OCI-LY1 (cell line): Measurements from ENCODE around the gene FUT4.

Experiments
- H2AFZ ChIP-seq: fragments of 200-600 bp; sonication (generic), shearing (Covaris generic); 2 replicates; pipeline ENCODE4 v1.6.0; 2014; ENCODE audit warnings: antibody characterized with exemption, mild to moderate bottlenecking, low read length
- H3F3A ChIP-seq: fragments of 200-600 bp; sonication (generic), shearing (Covaris generic); 2 replicates; pipeline ENCODE4 v1.6.0; 2014; ENCODE audit warnings: mild to moderate bottlenecking, antibody characterized with exemption, low read length, moderate library complexity; ENCODE audit not compliant: insufficient read depth
- H3K27ac ChIP-seq: fragments of 200-600 bp; sonication (generic); 2 replicates; pipeline ENCODE4 v1.5.1; 2014; ENCODE audit warnings: low read length, mixed run types, mild to moderate bottlenecking, low read depth; ENCODE audit not compliant: poor library complexity, severe bottlenecking
- H3K27me3 ChIP-seq: fragments of 200-600 bp; sonication (generic); 2 replicates; pipeline ENCODE4 v1.6.0; 2014; ENCODE audit warnings: antibody characterized with exemption, mild to moderate bottlenecking, low read length, moderate library complexity; ENCODE audit not compliant: insufficient read depth
- H3K36me3 ChIP-seq: fragments of 200-600 bp; sonication (generic); 2 replicates; pipeline ENCODE4 v1.6.1; 2014; ENCODE audit warnings: mild to moderate bottlenecking, antibody characterized with exemption, low read length, moderate library complexity, mixed read lengths; ENCODE audit not compliant: insufficient read depth
- H3K4me1 ChIP-seq: fragments of 200-600 bp; sonication (generic); 2 replicates; pipeline ENCODE4 v1.5.1; 2014; ENCODE audit warnings: mild to moderate bottlenecking, low read length, moderate library complexity; ENCODE audit not compliant: insufficient read depth, severe bottlenecking
- H3K4me2 ChIP-seq: fragments of 200-600 bp; sonication (generic), shearing (Covaris generic); 2 replicates; pipeline ENCODE4 v1.6.1; 2014; ENCODE audit warnings: low read length
- H3K4me3 ChIP-seq: fragments of 200-600 bp; sonication (generic); 2 replicates; pipeline ENCODE4 v1.5.1; 2014; ENCODE audit warnings: low read length, low read depth, mild to moderate bottlenecking, mixed read lengths; ENCODE audit not compliant: poor library complexity, severe bottlenecking
- H3K79me2 ChIP-seq: fragments of 200-600 bp; shearing (Covaris generic); 2 replicates; pipeline ENCODE4 v1.6.1; 2016; ENCODE audit warnings: mixed run types, low read length, mixed read lengths; ENCODE audit not compliant: insufficient read depth
- H3K9ac ChIP-seq: fragments of 200-600 bp; sonication (generic), shearing (Covaris generic); 2 replicates; pipeline ENCODE4 v1.6.1; 2014; ENCODE audit warnings: mild to moderate bottlenecking, low read length, mixed read lengths
- H3K9me2 ChIP-seq: fragments of 200-600 bp; sonication (generic), shearing (Covaris generic); 2 replicates; pipeline ENCODE4 v1.6.1; 2014; ENCODE audit warnings: low read depth, mild to moderate bottlenecking, low read length, mixed read lengths
- H3K9me3 ChIP-seq: fragments of 200-600 bp; shearing (Covaris generic); 2 replicates; pipeline ENCODE4 v1.6.1; 2014; ENCODE audit warnings: low read length, mixed read lengths
- H4K20me1 ChIP-seq: fragments of 200-600 bp; sonication (generic), shearing (Covaris generic); 2 replicates; pipeline ENCODE4 v1.6.0; 2016; ENCODE audit warnings: mild to moderate bottlenecking, low read length; ENCODE audit not compliant: insufficient read depth
- CTCF ChIP-seq: fragments of 200-600 bp; sonication (generic), shearing (Covaris generic); IDR thresholded peaks from 2 replicates; pipeline ENCODE4 v1.5.1; 2017; ENCODE audit warnings: mild to moderate bottlenecking, antibody characterized with exemption, low read length, moderate library complexity, mixed read lengths
- EZH2 ChIP-seq: fragments of 200-600 bp; sonication (generic), shearing (Covaris generic); IDR thresholded peaks from 2 replicates; pipeline ENCODE4 v1.8.0; 2017; ENCODE audit warnings: borderline replicate concordance, mixed run types, mild to moderate bottlenecking, antibody characterized with exemption, low read length, moderate library complexity, mixed read lengths

FUT4 gene

GRCh38 chr11:94558932-94559331 is 15.2 kb downstream of the FUT4 start:
- Histone ChIP-seq H3K27ac (no peak overlapping the region), H3K4me3 (no peak overlapping the region), H4K20me1 (no peaks in the 10 kb centered on the region), H3K79me2 (no peaks in the 10 kb centered on the region), H3K4me2 (no peak overlapping the region), H3F3A (no peaks in the 10 kb centered on the region), H3K9me3 (no peaks in the 10 kb centered on the region), H3K36me3 (no peaks in the 10 kb centered on the region), H3K9ac (no peak overlapping the region), H3K9me2 (no peaks in the 10 kb centered on the region), H3K4me1 (no peaks in the 10 kb centered on the region), H3K27me3 (no peaks in the 10 kb centered on the region), H2AFZ (no peak overlapping the region)
- TF ChIP-seq CTCF = no peak
- TF ChIP-seq EZH2 = no peak

GRCh38 chr11:94559361-94559760 is 15.6 kb downstream of the FUT4 start:
- Histone ChIP-seq H3F3A (no peaks in the 10 kb centered on the region), H3K79me2 (no peaks in the 10 kb centered on the region), H4K20me1 (no peaks in the 10 kb centered on the region), H3K27me3 (no peaks in the 10 kb centered on the region), H3K4me1 (no peaks in the 10 kb centered on the region), H3K9me2 (no peaks in the 10 kb centered on the region), H3K9me3 (no peaks in the 10 kb centered on the region), H3K9ac (no peak overlapping the region), H2AFZ (no peak overlapping the region), H3K4me3 (no peak overlapping the region), H3K4me2 (no peak overlapping the region), H3K27ac (no peak overlapping the region), H3K36me3 (no peaks in the 10 kb centered on the region)
- no peak for TF ChIP-seq EZH2
- no peak for TF ChIP-seq CTCF

GRCh38 chr11:94560834-94561233 is 17.1 kb downstream of the FUT4 start:
- H3K4me3 ChIP-seq = no peak overlapping the region
- H3K27me3 ChIP-seq = no peaks in the 10 kb centered on the region
- H2AFZ ChIP-seq = no peak overlapping the region
- no peaks in the 10 kb centered on the region for H4K20me1 ChIP-seq
- H3K36me3 ChIP-seq = no peaks in the 10 kb centered on the region
- no peaks in the 10 kb centered on the region for H3K79me2 ChIP-seq
- no peak overlapping the region for H3K9ac ChIP-seq
- TF ChIP-seq CTCF (no peak), EZH2 (no peak)
- no peaks in the 10 kb centered on the region for H3K4me1 ChIP-seq
- H3K4me2 ChIP-seq = no peak overlapping the region
- no peaks in the 10 kb centered on the region for H3K9me3 ChIP-seq
- no peaks in the 10 kb centered on the region for H3F3A ChIP-seq
- no peak overlapping the region for H3K27ac ChIP-seq
- no peaks in the 10 kb centered on the region for H3K9me2 ChIP-seq
